NCI-H1436 (cell line): ENCODE measurements around the gene CHERP.
A peak's percentile ranks its signal among the peaks of the same experiment; 100 is the strongest.

ENCODE experiments used
- DNase-seq: peaks from one replicate; lab custom pipeline; 2025; lab: John Stamatoyannopoulos, UW

The CHERP gene

GRCh38 chr19:16542045-16542909, at the start of gene CHERP:
Gene CHERP (minus strand): TSS chr19:16542437. CDS start chr19:16542378, 59 bp downstream.
- DNase-seq: peak; percentile 90

- DNase-seq: peak; percentile 15
Measured at GRCh38 chr19:16590876-16591802, 48.9 kb upstream of the CHERP start.

GRCh38 chr19:16589917-16590316, 47.7 kb upstream of the CHERP start:
- DNase-seq: peak; percentile 13

- no peak for DNase-seq
Measured at GRCh38 chr19:16588824-16589577, 46.8 kb upstream of the CHERP start.

GRCh38 chr19:16587833-16588823, 45.9 kb upstream of the CHERP start:
- DNase-seq: peak; percentile 2

- DNase-seq: no peak
Measured at GRCh38 chr19:16586991-16587832, 45.0 kb upstream of the CHERP start.

- DNase-seq: no peak
Measured at GRCh38 chr19:16586477-16586871, 44.2 kb upstream of the CHERP start.

GRCh38 chr19:16585808-16586476, 43.7 kb upstream of the CHERP start:
- DNase-seq: no peak

- no peak for DNase-seq
Measured at GRCh38 chr19:16585094-16585801, 43.0 kb upstream of the CHERP start.

- DNase-seq: peak; percentile 77
Measured at GRCh38 chr19:16584248-16585093, 42.2 kb upstream of the CHERP start.

- DNase-seq: no peak
Measured at GRCh38 chr19:16582486-16583261, 40.4 kb upstream of the CHERP start.

GRCh38 chr19:16581971-16582343, 39.7 kb upstream of the CHERP start:
- DNase-seq: no peak

- peak; percentile 9 for DNase-seq
Measured at GRCh38 chr19:16581145-16581970, 39.1 kb upstream of the CHERP start.

GRCh38 chr19:16579381-16579780, 37.1 kb upstream of the CHERP start:
- DNase-seq: no peak

GRCh38 chr19:16577531-16577985, 35.3 kb upstream of the CHERP start:
- DNase-seq: no peak
